Thoracic aorta (tissue), 2 donors: Measurements from ENCODE around the gene TEAD1. TPM values are rescaled to one million over a fixed set of nuclear protein-coding genes. Genes with fewer than 3 reads are reported as not detected.

Experiments used
- ATAC-seq: fragments of 150-250 bp; one replicate; pipeline ENCODE4 v1.8.0; 2017; ENCODE audit warnings: low read depth; ENCODE audit not compliant: insufficient number of reproducible peaks, low FRiP score
- DNase-seq: peaks from one replicate; pipeline ENCODE4 v3.0.0-alpha.2; 2020; ENCODE audit warnings: low spot score
- H3K27ac ChIP-seq, 2 donors: fragments of 200-600 bp; sonication (generic); 1 replicate in 1 of 2; 2 replicates in 1 of 2; pipeline ENCODE4 v1.5.1; 2016; ENCODE audit warnings: mild to moderate bottlenecking in 2 of 2, moderate library complexity in 2 of 2
- H3K27me3 ChIP-seq: fragments of 200-600 bp; sonication (generic); replicated peaks from 2 replicates; pipeline ENCODE4 v1.6.0; 2016; ENCODE audit warnings: mild to moderate bottlenecking; ENCODE audit not compliant: insufficient read depth
- H3K36me3 ChIP-seq: fragments of 200-600 bp; sonication (generic); one replicate; pipeline ENCODE4 v1.5.1; 2016
- H3K4me1 ChIP-seq, 2 donors: fragments of 200-600 bp; sonication (generic); 1 replicate in 1 of 2; 2 replicates in 1 of 2; pipeline versions ENCODE4 v1.5.1 to v1.6.0; 2016; ENCODE audit warnings: low read depth in 2 of 2, mild to moderate bottlenecking in 1 of 2; ENCODE audit not compliant: control insufficient read depth in 1 of 2
- H3K4me3 ChIP-seq: fragments of 200-600 bp; sonication (generic); 2 replicates; pipeline ENCODE4 v1.5.1; 2016; ENCODE audit warnings: mild to moderate bottlenecking
- H3K9me3 ChIP-seq: fragments of 200-600 bp; sonication (generic); 2 replicates; pipeline ENCODE4 v1.5.1; 2016
- total RNA-seq, 2 donors: library from RNA; depleted of rRNA; stranded (reverse); fragments of >200 nt; gene quantifications; one replicate each; pipeline versions ENCODE4 v1.1.0 to v1.2.3, GENCODE V29; 2016
- TF ChIP-seq, protein P1 (sequence below): fragments of 200-600 bp; sonication (generic); IDR thresholded peaks from one replicate; pipeline ENCODE4 v1.5.1; 2019; ENCODE audit warnings: antibody characterized with exemption

Gene TEAD1
- total RNA-seq, 2 donors from 2014 or later = 57.3 to 164 TPM

DNA sequence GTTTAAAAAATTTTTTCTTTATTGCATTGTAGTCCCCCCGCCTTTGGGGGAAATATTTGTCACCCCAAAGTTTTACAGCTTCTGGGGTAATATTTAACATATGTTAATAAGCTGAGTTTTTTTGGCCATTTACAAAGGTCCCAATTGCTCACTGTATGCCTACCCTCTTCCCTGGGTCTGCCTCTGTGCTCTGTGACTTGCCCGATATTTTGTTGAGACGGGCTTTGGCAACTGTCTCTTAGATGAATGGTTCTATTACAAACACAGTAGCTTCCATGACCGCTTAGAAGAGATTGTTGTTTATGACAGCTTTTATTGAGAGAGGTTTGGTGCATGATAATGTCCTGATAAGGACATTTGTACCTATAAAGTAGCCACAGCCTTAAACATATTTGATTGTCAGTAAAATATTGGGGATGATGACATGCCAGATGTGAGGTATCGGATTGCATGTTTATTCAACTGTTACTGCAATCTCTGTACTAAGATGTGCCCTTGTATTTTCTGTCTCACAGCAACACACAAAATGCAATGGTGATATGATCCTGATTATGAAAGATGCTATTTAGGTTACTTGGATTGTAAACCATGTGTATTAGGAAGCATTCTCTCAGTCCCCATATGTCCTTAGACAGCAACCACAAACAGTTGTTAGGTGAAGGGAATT is 103.1 kb downstream of the TEAD1 start:
- TF ChIP-seq, protein P1, sequence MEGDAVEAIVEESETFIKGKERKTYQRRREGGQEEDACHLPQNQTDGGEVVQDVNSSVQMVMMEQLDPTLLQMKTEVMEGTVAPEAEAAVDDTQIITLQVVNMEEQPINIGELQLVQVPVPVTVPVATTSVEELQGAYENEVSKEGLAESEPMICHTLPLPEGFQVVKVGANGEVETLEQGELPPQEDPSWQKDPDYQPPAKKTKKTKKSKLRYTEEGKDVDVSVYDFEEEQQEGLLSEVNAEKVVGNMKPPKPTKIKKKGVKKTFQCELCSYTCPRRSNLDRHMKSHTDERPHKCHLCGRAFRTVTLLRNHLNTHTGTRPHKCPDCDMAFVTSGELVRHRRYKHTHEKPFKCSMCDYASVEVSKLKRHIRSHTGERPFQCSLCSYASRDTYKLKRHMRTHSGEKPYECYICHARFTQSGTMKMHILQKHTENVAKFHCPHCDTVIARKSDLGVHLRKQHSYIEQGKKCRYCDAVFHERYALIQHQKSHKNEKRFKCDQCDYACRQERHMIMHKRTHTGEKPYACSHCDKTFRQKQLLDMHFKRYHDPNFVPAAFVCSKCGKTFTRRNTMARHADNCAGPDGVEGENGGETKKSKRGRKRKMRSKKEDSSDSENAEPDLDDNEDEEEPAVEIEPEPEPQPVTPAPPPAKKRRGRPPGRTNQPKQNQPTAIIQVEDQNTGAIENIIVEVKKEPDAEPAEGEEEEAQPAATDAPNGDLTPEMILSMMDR = no peak
- H3K27ac ChIP-seq = no peak overlapping the region
- no peaks in the 10 kb centered on the region for H3K27me3 ChIP-seq
- no peak for DNase-seq
- H3K4me3 ChIP-seq = no peak overlapping the region
- H3K36me3 ChIP-seq = no peaks in the 10 kb centered on the region
- no peak for ATAC-seq
- no peaks in the 10 kb centered on the region for H3K4me1 ChIP-seq
- H3K9me3 ChIP-seq = no peaks in the 10 kb centered on the region

DNA sequence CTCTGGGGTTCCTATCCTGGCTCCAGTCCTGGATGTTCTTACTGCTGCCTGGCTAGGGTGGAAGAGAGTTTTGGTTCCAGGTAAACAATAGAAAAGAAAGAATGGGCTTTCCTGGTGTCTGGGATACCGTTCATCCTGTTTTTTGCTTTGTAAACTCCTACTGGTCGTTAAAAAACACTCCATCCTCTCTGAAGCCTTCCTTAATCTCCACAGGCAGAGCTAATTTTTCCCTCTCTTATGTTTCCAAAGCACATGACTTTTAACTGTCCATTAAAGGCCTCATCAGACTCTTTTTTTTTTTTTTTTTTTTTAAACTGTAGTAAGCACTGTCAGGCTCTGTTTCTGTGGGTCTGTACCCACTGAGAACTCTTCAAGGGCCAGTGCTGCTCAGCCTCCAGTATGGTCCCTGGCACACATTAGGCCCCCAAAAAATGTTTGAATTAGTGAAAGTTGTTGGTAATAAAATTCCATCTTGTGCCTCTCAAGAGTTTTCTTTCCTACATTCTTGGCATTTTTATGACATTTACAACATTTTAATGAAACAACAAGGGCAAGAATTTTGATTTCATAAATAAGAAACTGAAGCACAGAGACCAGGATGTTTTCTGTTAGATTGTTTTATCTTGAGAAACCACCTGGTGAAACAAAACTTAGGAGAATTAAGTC is 104.2 kb downstream of the TEAD1 start:
- no peak for DNase-seq

DNA sequence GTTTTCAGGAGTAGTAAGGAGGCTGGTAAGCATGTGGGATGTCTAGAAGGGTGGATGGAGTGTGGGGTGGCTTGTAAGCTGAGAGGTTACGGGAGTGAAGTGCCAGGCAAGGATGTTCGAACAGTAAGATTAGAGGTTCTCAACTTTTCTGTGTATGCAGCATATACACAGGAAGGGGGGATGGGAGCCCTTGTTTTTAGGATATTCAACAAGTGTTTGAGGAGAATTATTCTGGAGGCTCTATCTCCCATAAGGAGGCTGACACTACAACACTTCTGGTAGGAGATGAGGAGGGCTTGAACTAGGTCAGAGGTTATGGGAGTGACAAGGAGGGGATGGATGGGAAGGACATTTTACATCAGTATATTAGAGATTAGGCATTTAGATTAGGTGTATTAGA is 109.5 kb downstream of the TEAD1 start:
- Histone ChIP-seq H3K9me3 (no peaks in the 10 kb centered on the region), H3K4me1 (peaks cover 3 to 9% of the 10 kb centered on the region in 2 donors), H3K36me3 (no peaks in the 10 kb centered on the region), H3K27ac (no peak overlapping the region), H3K27me3 (no peaks in the 10 kb centered on the region), H3K4me3 (no peak overlapping the region)
- TF ChIP-seq, protein P1 = no peak
- ATAC-seq (no peak), DNase-seq (no peak)

More for the DNA sequence above, 104.2 kb downstream of the TEAD1 start:
- Histone ChIP-seq H3K36me3 (no peaks in the 10 kb centered on the region), H3K9me3 (no peaks in the 10 kb centered on the region), H3K4me3 (no peak overlapping the region), H3K4me1 (no peaks in the 10 kb centered on the region), H3K27ac (no peak overlapping the region), H3K27me3 (no peaks in the 10 kb centered on the region)
- TF ChIP-seq, protein P1 = no peak
- ATAC-seq = no peak

DNA sequence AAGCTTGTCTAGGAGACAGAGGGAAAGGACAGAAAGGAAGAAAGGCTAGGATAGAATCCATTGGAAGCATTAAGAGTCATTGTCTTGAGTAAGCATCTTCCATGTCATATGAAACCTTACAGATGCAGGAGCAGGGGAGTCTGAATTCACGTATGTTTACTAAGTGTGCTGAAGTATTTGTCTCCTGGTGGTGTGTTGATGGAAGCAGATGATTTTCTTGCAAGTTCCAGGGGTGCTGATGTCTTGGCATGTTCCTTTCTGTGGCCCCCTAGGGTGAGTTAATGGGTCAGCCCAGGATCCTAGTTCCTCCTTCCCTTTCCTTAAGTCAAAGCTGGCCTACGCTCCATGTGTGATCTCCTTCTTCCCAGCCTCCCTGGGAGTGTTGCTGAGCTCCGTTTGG is 110.2 kb downstream of the TEAD1 start:
- peaks cover 4 to 13% of the 10 kb centered on the region in 2 donors for H3K4me1 ChIP-seq
- H3K36me3 ChIP-seq = no peaks in the 10 kb centered on the region
- H3K9me3 ChIP-seq = no peaks in the 10 kb centered on the region
- no peak for DNase-seq
- TF ChIP-seq, protein P1 = no peak
- H3K4me3 ChIP-seq = no peak overlapping the region
- H3K27me3 ChIP-seq = no peaks in the 10 kb centered on the region
- H3K27ac ChIP-seq = no peak overlapping the region
- ATAC-seq = no peak

DNA sequence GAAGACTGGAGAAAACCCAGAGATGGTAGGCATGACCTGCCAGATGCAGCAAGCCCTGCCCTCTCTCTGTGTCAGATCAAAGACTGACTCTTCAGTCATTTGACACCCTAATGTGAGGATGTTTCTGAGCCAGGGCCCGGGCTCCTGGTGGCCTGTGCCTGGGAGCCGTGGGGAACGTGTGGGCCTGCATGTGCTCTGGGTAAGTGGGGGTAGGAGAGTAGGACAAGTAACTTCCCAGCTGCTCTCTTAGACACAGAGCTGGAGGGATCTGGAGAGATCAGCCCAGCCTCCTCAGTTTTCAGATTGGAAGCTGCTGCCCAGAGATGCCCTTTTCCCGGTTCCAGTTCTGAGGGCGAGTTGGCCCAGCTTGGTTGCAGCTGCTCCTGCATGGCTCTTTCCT is 110.8 kb downstream of the TEAD1 start:
- Histone ChIP-seq H3K27ac (no peak overlapping the region), H3K36me3 (no peaks in the 10 kb centered on the region), H3K27me3 (no peaks in the 10 kb centered on the region), H3K9me3 (no peaks in the 10 kb centered on the region), H3K4me3 (no peak overlapping the region), H3K4me1 (peaks cover 4 to 19% of the 10 kb centered on the region in 2 donors)
- TF ChIP-seq, protein P1 = no peak
- DNase-seq = no peak
- ATAC-seq = no peak
